PC-3 (cell line): ENCODE measurements around the gene FAAP100.

Experiments used
- CTCF ChIP-seq: fragments of 300-600 bp; sonication (generic); conservative IDR thresholded peaks from 2 replicates; pipeline ENCODE4 v1.5.1; 2017; ENCODE audit warnings: antibody characterized with exemption, low read depth, mild to moderate bottlenecking, low read length
- EZH2 ChIP-seq: fragments of 300-600 bp; sonication (generic); IDR thresholded peaks from one replicate; pipeline ENCODE4 v1.6.1; 2017; ENCODE audit warnings: antibody characterized with exemption, mild to moderate bottlenecking, low read length; ENCODE audit not compliant: unreplicated experiment
- EZH2phosphoT487 ChIP-seq: fragments of 300-600 bp; sonication (generic); IDR thresholded peaks from 2 replicates; pipeline ENCODE4 v1.6.1; 2018; ENCODE audit warnings: mild to moderate bottlenecking, antibody characterized with exemption, low read length, borderline replicate concordance

DNA sequence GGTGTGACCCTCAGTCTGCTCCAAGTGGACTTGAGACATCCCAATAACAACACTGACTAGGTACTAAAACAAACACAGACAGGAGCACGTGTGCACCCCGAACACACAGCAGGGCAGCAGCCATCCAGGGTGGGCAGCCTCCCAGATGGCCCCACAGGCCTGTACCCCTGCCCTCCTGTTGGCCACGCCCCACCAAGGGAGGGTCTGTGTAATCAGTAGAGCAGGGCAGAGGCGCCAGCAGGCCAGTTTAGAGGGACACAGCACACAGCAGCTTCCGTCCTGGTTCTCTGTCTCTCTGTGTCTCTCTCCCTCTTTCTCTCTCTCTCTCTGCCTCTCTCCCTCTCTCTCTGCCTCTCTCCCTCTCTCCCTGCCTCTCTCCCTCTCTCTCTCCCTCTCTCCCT lies 61.0 kb downstream of the FAAP100 start:
- no peak for TF ChIP-seq CTCF
- TF ChIP-seq EZH2, result no peak
- TF ChIP-seq EZH2phosphoT487, result no peak
